ENCODE results near the gene SLC25A25. TPM values are rescaled to one million over a fixed set of nuclear protein-coding genes. Genes with fewer than 3 reads are reported as not detected.

Gene SLC25A25
- total and polyA plus RNA-seq, 10 of the 15 experiments (the other 5 are each of a cell fraction or from before 2014, with no cell fraction given), result 0.04 to 17.1 (median 12.4) TPM; not detected in 1

GRCh38 chr9:128150594-128151308, 82.7 kb downstream of the SLC25A25 start:
- Histone ChIP-seq H4K20me1 (ENCODE audit: control insufficient read depth, insufficient read depth) (no peaks in the 10 kb centered on the region; the same call in 1 of the 2 replicates), H3K4me2 (ENCODE audit: control insufficient read depth, insufficient read depth) (no peak overlapping the region), H3K4me1 (ENCODE audit: control insufficient read depth, insufficient read depth, low read length) (no peaks in the 10 kb centered on the region), H3K27me3 (replicated peaks in 1 of 2; ENCODE audit: control insufficient read depth in 2 of 2, insufficient read depth in 2 of 2, low read length in 1 of 2) (peaks cover 0 to 1% of the 10 kb centered on the region in 2 experiments; a peak in 2 of 4 replicates), H3K27ac (ENCODE audit: control insufficient read depth, insufficient read depth) (no peak overlapping the region), H3K79me2 (ENCODE audit: control insufficient read depth, insufficient read depth, low read length) (no peaks in the 10 kb centered on the region), H3K36me3 (ENCODE audit: control insufficient read depth in 2 of 2, insufficient read depth in 2 of 2, low read length in 1 of 2) (no peaks in the 10 kb centered on the region), H2AFZ (ENCODE audit: control insufficient read depth, low read depth, low read length) (no peak overlapping the region), H3K9ac (ENCODE audit: control insufficient read depth, insufficient read depth, low read length) (no peak overlapping the region), H3K4me3 (no peak overlapping the region), H3K9me3 (replicated peaks; ENCODE audit: control insufficient read depth, insufficient read depth, low read length) (no peaks in the 10 kb centered on the region)
- RAD21 ChIA-PET (ENCODE audit: unreplicated experiment), result no interaction called here
- ATAC-seq (peak; percentile 71), DNase-seq (ENCODE audit: low read depth, low spot score) (no peak), FAIRE-seq (no peak)
- BruUV-seq (replicated peaks), result no TSS peak
- SMC1A ChIA-PET (ENCODE audit: uncharacterized antibody, unreplicated experiment), result no interaction called here
- CTCF ChIA-PET, result interaction anchor here (1.1 to 1.4 kb wide), 2 partner anchors 14 to 16 kb away, joined by 3 read pairs; no protein-coding TSS in a partner anchor
- POLR2A ChIA-PET, result no interaction called here
- peak; percentile 12 to 33 (median 32); a peak in 4 of 6 replicates for TF ChIP-seq CTCF (IDR thresholded peaks at IDR 0.05 in 2 of 3, conservative IDR thresholded peaks at IDR 0.05 in 1 of 3; ENCODE audit: control insufficient read depth in 2 of 3, extremely low read depth in 1 of 3, insufficient read depth in 1 of 3, low read depth in 3 of 3, low read length in 3 of 3)
- TF ChIP-seq HCFC1 (IDR thresholded peaks at IDR 0.05; ENCODE audit: low read length), result no peak
- in situ Hi-C loops (cut with MboI) (no loop called here), intact Hi-C loops (cut with micrococcal nuclease; ENCODE audit: unreplicated experiment) (no loop called here)
- 62% methylated on average over 19 of the region's 19 CpGs for WGBS (ENCODE audit: insufficient coverage, insufficient replicate concordance, low lambda C conversion rate, missing lambda C conversion rate)

Measured in GM12878 (cell line).